Kidney tubule cell (primary cell): Measurements from ENCODE around the gene CABCOCO1.

Source experiments
- DNase-seq: peaks from one replicate; pipeline ENCODE4 v3.0.0-alpha.2; 2018; ENCODE audit warnings: low spot score

Gene CABCOCO1, protein sequence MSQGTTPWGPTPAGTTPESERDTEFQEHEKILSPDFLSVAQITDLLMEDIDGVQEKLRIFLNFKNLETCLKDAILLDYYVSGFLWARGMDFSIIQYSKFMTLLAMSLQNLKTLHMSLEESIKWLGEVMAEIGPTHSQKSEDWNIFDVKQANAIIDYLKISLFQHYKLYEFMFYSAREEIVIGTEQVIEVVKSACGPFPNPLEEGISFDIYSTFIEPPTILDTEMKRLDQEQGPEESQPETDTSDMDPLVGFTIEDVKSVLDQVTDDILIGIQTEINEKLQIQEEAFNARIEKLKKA

GRCh38 chr10:61662794-61663259 is at the start of gene CABCOCO1:
CABCOCO1 (plus strand) TSS chr10:61662929; CDS start chr10:61662973, 44 bp downstream.
- DNase-seq, result peak; percentile 64

DNA sequence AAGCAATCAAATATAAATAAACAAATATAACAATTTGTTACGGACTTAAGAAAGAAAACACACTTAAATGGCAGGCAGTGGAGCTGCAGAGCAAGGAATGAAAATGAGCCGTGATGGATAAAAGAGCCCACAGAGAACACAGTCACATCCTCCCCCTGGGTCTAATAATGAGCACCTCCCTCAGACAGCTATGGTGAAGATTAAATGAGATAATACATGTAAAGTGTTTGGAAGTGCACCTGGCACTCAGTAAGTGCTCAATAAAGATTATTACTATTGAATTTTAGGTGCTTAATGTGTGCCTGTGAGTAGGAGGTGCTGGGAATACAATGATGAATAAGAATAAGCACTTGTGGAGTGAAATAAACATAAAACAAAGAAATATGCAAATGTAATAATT is 49.1 kb upstream of the CABCOCO1 start:
- DNase-seq, result no peak

DNA sequence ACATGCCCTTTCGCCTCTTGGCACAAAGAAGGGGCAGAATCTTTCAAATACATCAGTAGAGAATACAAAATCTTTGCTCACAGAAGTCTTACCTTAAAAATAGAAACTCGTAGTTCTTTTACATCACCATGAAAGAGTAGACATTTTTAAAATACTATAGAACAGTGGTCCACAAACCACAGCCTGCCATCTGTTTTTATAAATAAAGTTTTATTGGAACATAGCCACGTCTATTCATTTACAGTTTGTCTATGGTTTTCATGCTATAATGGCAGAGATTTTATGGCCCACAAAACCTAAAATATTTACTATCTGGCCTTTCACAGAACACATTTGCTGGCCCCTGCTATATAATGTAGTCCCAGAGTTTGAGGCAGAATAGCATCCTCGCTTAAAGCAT is 46.1 kb upstream of the CABCOCO1 start:
- no peak for DNase-seq

DNA sequence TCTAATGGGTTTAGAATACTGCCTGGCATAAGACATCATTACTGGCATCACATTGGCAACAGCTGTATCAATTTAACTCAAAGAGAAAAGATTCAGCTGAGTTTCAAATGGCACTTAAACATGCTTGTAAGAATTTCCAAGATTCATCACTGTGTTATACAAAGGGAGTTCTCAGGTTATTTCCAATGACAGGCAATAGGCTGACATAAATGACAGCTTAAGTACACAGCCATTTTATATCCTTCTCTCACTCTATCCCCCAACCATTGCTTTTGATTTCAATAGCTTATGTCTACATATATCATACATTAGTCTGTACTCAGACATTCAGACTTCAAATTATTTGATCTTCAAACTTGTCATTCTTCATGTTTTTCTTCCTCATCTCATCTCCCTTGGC is 45.5 kb upstream of the CABCOCO1 start:
- DNase-seq, result no peak

DNA sequence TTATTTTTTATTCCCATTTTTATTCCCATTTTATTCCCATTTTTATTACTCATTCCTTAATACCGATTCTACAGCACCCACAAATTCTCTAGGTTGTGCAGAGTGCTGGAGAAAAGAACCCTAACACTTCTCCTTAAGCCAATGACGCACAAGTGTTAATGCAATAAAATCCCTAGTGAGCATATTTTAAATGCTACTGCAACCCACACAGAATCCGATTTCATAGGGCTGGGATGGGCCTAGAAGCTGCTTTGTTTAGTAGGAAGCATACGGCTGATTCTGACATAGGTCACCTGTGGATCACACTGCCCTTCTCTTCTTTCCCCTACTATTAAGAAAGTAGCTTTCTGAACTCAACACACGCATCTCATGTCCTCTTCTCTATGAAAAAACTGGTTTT is 45.1 kb upstream of the CABCOCO1 start:
- no peak for DNase-seq

DNA sequence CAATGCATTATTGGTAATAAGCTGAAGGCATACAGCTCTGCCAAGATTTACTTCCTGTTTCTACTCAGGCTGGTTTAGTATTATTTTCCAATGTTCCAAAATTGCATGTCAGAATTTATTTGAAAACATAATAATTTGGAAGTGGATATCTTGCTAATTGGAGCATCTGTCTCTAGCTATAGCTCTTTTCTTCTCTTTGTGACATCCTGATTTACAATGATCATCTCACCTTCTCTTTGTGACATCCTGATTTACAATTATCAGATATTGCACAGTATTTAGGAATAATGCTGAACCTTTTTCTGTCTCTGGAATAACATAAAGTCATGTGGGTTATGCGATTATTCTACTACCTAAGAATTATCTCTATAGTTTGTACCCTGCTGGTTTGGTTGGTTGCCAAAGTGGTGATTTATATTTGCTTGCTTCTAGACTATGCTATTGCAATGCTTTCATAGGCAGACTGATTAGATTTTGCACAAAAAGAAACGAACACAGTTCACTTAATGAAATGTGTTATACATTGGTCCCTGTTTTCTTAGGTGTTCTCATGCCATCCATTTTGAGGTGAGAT is 44.3 kb upstream of the CABCOCO1 start:
- no peak for DNase-seq

- no peak for DNase-seq
Measured at GRCh38 chr10:61620506-61620905, 42.2 kb upstream of the CABCOCO1 start.

DNA sequence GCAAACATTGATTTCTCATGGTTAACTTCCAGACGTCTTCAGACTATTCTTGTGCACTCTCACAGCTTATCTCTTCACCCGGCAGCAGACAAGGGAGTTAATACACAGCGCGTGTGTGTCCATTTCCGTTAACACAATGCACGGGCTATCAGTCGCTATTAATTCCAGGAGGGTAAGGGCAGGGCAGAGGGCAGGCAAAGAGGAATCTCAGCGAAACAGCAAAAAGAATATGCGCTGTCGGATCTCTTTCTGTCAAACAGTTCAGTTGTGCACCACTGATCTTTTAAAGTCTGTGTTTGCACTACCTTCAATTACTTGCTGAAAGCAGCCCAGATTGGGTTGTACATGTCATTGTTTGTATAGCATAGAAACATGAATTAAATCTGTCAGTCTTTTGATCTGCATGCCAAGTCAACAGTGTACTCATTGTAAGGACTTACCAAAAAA is 41.1 kb upstream of the CABCOCO1 start:
- DNase-seq, result no peak

DNA sequence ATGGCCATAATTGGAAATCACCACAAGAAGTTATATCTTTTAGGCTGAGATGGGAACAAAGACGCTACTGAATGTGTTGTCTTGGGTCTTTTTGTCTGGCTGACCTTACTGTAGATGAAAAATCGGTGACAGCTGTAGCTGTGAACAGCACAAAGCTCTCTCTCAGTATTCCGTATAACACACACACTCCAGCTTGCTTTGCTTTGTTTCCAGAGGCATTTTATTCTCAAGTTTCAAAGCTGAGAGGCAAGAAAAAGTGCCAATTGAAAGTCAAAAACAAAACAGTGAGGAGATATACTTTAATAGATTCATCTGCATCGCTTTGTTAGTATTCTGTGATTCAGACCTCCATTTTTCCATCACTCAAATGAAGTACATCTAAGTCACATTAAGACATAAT is 39.6 kb upstream of the CABCOCO1 start:
- no peak for DNase-seq

- DNase-seq, result no peak
Measured at GRCh38 chr10:61626209-61626608, 36.5 kb upstream of the CABCOCO1 start.

DNA sequence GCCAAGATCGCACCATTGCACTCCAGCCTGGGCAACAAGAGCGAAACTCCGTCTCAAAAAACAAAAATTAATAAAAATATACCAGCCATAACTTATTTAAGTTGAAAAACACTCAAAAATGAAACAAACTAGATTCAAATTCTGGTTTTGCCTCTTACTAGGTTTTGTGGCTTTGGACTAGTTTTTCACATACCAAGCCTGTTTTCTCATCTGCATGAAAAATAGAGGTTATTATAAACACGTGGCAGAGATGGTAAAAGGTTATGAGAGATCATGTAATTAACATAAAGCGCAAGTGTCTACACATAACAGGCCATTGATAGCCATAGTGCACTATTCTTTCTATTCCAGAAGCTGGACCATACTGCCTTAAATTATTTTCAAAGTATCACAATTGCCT is 35.5 kb upstream of the CABCOCO1 start:
- no peak for DNase-seq

GRCh38 chr10:61628151-61628874 is 34.4 kb upstream of the CABCOCO1 start:
- DNase-seq, result no peak

DNA sequence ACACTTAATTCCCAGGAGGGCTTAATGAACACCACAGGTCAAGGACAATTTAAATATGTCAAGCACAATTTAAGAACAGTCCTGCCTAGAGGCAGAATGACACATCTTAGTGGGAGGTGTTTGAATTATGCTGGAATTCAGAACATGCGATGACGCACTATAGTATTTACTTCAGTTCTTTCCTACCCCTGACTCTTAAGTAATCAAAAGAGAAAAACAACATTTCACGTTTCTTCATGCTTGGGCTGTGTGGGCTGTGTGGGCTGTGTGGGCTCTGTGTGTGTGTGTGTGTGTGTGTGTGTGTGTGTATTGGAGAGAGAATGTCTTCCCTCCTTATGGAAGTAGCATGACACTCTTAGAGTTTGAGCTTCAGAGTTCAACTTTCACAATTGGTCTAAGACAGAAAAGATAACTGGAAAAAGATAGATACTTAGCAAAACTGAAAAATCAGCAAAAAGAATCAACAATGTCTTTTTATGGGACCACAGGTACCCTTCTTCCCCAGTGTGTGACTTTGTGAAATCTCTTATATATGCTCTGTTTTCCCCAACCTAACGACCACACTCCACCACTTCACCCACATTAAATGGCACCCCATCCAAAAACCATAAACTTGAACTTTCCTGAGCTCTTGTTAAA is 33.7 kb upstream of the CABCOCO1 start:
- peak; percentile 91 for DNase-seq

DNA sequence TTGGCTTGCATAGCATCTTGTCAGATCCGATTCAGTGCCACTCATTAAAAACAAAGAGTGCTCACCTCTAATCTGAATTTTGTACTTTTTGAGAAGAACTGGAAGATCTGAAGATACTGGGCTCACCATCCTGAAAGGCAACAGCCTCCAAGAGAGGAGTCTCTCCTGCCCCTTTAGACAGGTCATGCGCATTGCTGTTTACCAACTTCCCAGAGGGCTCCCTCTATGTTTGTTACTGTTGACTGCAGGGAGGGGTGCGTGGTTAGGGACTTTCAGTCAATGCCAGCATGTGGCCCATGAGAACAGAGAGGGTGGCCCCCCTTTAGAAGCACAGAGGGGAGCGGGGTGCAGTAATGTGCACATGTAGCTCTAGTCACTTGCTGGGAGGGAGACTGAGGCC is 33.2 kb upstream of the CABCOCO1 start:
- DNase-seq, result no peak

DNA sequence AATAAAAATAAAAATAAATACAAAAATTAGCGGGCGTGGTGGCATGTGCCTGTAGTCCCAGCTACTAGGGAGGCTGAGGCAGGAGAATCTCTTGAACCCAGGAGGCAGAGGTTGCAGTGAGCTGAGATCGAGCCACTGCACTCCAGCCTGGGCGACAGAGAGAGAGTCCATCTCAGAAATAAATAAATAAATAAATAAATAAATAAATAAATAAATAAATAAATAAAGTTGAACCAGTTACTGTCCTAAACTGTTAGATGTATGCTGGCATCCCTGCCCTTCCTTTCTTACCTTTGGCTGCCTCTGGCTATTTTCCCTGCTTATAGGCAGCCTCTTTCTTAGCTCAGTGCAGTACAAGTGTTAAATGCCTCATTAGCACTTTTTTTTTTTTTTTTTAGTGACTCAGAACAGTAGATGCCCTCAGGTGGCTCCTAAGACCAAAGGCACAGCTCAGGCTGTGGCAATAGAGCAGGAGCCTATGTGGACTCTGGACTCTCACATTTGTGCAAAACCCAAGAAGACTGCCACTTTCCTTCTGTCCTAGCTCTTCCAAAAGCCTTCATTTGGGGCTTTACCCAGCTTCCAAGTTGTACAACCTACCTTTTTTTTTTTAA is 30.6 kb upstream of the CABCOCO1 start:
- DNase-seq, result peak; percentile 37

DNA sequence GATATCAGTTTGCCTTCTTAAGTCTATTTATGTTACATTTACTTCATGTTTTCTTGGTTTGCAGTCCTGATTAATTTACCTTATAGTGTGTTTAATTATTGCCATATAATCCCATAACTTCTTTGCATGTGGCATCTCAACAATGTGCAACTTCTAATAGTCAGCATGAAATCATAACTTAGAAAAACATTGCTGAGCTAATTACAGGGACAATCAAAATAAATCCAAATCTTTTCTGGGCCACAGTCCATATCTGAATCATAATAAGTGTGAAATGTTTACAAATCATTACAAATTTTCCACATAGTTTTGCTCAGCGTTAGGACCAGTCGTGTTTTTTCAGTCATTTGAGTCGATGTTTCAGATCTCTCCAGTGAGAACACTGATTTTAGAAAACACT is 29.1 kb upstream of the CABCOCO1 start:
- peak; percentile 7 for DNase-seq

DNA sequence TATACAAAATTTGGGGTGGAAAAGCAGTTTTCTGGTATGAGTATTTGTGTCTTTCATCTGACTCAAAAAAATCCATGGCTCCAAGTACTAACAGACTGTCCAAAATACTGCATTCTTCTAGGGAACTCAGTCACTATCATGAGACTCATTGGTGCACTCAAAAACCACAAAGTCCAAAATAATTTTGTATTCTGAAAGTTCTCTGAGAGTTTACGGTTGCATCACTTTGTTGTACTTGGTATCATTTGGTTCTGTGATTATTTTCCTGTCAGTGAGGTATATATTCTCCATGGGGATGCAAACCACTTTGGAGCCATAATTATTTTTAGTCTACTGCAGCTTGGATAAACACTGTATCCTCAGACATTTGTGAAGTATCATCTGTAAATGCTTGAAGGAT is 28.0 kb upstream of the CABCOCO1 start:
- no peak for DNase-seq

- no peak for DNase-seq
Measured at GRCh38 chr10:61635471-61635870, 27.3 kb upstream of the CABCOCO1 start.

GRCh38 chr10:61635932-61636331 is 26.8 kb upstream of the CABCOCO1 start:
- DNase-seq, result peak; percentile 85

GRCh38 chr10:61639952-61640351 is 22.8 kb upstream of the CABCOCO1 start:
- no peak for DNase-seq

- DNase-seq, result no peak
Measured at GRCh38 chr10:61640856-61641255, 21.9 kb upstream of the CABCOCO1 start.

GRCh38 chr10:61642150-61642571 is 20.6 kb upstream of the CABCOCO1 start:
- no peak for DNase-seq
